AG09309 (cell line): ENCODE results near the gene SH2D4B.

Experiments used
- DNase-seq: peaks from one replicate; pipeline ENCODE4 v3.0.0-alpha.2; 2010; ENCODE audit warnings: low read depth
- H3K4me3 ChIP-seq: 2 replicates; pipeline ENCODE4 v1.5.1; 2011; ENCODE audit warnings: mild to moderate bottlenecking, low read depth, low read length, moderate library complexity; ENCODE audit not compliant: control insufficient read depth
- CTCF ChIP-seq: IDR thresholded peaks from 2 replicates; pipeline ENCODE4 v1.5.1; 2011; ENCODE audit warnings: mild to moderate bottlenecking, low read depth, low read length, inconsistent platforms; ENCODE audit not compliant: insufficient read depth, control insufficient read depth; ENCODE audit errors: missing control alignments

Gene SH2D4B

GRCh38 chr10:80500572-80501380 is 36.9 kb upstream of the SH2D4B start:
- no peak for TF ChIP-seq CTCF
- no peak overlapping the region for H3K4me3 ChIP-seq
- no peak for DNase-seq

DNA sequence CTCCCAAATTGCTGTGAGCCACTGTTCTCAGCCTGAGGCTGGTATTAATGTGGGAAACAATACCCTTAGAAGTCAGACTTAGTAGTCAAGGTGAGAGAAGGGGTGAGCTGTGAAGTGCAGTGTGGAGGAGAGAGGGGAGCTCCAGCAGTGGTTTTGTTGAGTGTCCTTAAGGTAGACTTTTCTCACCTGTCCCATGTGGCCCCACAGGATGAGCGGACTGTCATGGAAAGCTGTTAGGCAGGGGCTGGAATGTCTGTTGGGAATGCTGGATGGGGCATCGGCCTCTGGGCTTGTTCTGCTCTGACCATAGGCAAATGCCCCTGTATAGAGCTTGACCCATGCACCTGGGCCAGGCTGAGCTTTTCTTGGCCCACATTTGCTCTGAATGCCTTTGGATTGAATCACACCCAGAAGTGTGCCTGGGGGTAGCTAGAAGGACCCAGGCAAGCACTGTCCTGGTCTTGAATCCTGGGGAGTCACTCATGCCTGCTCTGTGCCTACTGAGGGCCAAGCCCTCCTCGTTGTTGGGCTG is 36.3 kb upstream of the SH2D4B start:
- H3K4me3 ChIP-seq, result no peak overlapping the region
- no peak for TF ChIP-seq CTCF
- no peak for DNase-seq

- no peak for TF ChIP-seq CTCF
- no peak for DNase-seq
- no peak overlapping the region for H3K4me3 ChIP-seq
These were observed 35.7 kb upstream of the SH2D4B start for GRCh38 chr10:80501913-80502521.

GRCh38 chr10:80502621-80503583 is 34.8 kb upstream of the SH2D4B start:
- DNase-seq, result no peak
- TF ChIP-seq CTCF, result no peak
- H3K4me3 ChIP-seq, result no peak overlapping the region

DNA sequence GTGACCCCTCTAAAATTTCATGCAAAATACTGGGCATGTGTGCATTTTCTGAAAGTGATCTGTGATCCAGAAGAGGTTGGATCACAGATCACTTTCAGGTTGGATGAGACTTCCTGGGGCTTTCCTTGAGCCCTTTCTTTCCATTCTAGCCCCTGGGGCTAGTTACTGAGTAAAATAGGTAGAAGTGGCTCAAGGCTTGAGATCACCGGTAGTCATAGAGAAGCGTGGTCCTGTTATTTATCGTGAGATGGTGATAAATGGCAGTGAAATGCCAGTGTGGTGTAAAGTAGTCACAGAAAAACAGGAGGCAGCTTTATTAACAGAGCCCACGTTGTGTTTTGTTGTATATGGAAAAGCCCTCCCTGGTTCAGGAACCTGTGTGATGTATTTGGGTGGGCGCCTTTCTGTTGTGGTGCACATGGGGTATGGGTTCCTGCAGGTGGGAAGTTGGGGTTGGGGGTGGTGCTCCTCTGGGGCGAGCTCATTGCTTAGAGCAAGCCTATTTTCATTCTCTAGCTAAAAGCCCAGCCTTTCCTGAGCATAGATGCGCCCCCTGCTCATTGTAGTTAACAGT is 34.0 kb upstream of the SH2D4B start:
- H3K4me3 ChIP-seq, result no peak overlapping the region
- DNase-seq, result no peak
- TF ChIP-seq CTCF, result no peak

DNA sequence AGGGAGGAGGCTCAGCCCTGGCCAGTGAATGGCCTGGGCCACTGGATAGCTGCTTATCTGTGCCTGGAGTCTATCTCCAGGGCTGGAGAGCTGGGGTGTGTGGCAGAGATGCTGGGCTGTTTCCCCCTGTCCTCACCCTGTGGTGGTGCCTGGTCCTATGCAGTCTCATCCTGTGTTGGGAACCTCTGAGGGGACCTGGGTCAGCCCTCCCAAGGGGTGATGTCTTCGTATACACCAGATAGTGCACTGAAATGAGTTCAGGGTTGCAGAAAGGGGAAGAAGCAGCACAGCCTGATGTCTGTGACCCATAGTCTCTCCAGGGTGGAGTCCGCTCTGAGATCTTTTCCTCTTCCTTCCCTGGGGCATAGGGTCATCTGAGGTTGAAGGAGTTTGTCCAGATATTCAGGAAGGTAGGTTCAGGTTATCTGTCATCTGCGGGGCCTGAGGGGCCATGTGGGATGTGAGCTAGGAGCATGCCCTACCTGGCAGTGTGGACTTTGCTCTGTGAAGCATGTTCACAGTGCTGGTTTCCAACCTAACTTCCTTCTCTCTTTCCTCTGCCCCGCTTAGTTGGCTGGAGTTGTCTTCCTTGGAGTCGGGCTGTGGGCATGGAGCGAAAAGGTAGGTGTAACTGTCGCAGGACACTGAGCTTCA is 33.4 kb upstream of the SH2D4B start:
- no peak for TF ChIP-seq CTCF
- H3K4me3 ChIP-seq, result no peak overlapping the region
- no peak for DNase-seq
